GM19238 (cell line): ENCODE results near the gene RPL39L.

Source experiments
- DNase-seq: peaks from one replicate; pipeline ENCODE4 v3.0.0; 2011; ENCODE audit warnings: low spot score; ENCODE audit not compliant: insufficient read length

The RPL39L gene

DNA sequence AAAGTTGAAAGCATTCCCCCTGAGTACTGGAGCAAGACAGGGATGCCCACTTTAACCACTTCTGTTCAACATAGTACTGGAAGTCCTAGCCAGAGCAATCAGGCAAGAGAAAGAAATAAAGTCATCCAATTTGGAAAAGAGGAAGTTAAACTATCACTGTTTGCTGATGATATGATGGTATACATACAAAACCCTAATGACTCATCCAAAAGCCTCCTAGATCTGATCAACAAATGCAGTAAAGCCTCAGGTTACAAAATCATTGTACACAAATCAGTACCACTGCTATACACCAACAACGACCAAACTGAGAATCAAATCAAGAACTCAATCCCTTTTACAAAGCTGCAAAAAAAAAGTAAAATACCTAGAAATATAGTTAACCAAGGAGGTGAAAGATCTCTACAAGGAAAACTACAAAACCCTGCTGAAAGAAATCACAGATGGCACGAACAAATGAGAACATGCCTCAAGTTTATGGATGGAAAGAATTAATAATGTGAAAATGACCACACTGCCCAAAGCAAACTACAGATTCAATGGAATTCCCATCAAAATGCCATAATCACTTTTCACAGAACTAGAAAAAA is 40.3 kb downstream of the RPL39L start:
- DNase-seq: no peak

DNA sequence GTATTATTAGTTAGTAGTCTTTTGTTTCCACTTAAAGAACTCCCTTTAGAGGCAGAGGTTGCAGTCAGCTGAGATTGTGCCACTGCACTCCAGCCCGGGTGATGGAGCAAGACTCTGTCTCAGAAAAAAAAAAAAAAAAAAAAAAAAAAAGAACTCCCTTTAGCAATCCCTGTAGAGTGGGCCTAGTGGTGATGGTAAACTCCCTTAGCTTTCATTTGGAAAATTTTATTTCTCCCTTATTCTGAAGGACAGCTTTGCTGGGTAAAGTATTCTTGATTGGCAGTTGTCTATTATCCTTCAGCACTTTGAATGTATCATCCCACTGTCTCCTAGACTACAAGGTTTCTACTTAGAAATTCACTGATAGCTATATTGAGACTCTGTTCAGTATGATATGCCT is 46.0 kb downstream of the RPL39L start:
- no peak for DNase-seq

DNA sequence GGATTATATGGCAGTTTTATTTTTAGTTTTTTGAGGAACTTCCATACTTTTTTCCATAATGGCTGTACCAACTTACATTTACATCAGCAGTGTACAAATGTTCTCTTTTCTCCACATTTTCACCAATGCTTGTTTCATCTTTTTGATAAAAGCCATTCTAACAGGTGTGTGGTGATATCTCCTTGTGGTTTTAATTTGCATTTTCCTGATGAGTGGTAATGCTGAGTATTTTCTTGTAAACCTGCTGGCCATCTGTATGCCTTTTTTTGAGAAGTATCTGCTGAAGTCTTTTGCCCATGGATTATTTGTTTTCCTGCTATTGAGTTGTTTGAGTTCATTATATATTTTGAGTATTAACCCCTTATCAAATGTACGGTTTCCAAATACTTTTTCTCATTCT is 50.6 kb downstream of the RPL39L start:
- DNase-seq: no peak

DNA sequence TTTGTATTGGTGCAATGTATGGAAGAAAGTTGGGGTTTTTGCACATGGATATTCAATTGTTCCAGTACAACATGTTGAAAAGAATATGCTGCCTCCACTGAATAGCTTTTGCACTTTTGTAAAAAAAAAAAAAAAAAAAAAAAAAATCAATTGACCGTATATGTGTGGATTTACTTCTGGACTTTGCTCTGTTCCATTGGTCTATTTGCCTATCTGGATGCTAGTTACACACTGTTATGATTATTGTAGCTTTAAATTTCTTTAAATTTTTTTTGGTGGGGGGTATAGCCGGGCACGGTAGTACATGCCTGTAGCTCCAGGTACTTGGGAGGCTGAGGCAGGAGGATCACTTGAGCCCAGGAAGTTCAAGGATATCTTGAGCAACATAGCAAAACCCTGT is 52.5 kb downstream of the RPL39L start:
- no peak for DNase-seq

DNA sequence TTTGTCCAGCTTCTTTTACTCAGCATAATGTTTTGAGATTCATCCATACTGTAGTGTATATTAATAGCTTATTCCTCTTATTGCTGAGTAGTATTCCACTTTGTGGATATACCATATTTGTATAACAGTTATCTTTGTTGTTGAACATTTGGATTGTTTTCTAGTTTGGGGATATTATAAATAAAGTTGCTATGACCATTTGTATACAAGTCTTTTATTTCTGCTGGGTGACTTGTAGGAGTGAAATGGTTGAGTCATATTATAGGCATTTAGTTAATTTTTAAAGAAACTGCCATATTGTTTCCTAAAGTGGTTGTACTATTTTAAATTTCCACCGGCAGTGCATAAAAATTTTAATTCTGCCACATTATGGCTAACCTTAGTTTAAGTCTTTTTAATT is 53.4 kb downstream of the RPL39L start:
- DNase-seq: no peak

DNA sequence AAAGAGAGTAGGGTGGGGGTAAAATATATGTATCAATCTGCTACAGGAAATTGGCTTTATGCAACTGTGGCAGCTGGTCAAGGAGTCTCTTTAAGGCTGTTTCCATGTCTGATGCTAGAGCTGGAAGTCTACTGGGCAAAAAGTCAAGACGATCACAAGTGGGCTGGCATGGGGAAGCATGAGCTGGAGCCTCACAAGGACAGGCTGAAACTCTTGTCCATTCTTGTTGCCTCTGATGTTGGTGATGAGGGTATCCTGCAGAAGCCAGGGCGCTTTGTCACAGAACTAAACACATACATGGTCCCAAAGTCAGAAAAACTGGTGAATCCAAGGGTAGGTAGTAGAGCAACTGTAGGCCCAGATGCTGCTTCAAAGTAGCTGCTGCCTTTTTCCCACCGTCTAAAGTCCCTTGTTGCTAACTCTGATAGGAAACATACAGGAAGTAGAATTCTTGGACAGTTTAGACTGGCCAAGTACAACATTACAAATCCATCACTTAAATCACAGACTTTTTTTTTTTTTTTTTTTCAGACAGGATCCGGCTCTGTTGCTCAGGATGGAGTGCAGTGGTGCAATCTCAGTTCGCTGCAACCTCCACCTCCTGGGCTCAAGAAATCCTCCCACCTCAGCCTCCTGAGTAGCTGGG is 54.2 kb downstream of the RPL39L start:
- no peak for DNase-seq

DNA sequence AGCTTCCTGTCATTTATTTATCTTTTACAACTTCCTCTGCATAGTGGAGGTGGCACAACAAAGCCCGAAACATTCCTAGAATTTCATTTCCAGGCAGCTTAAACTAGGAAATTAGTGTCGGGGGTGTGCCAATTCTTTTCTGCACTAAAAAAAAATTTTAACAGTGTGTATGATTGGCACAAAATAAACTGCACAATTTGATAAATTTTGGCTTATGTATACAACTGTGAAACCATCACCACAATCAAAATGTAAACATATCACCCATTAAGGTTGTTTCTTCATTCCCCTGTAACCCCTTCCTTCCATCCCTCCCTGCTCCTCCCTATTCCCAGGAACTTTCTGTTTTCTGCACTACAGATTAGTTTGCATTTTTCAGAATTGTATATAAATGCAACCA is 54.7 kb downstream of the RPL39L start:
- DNase-seq: no peak

DNA sequence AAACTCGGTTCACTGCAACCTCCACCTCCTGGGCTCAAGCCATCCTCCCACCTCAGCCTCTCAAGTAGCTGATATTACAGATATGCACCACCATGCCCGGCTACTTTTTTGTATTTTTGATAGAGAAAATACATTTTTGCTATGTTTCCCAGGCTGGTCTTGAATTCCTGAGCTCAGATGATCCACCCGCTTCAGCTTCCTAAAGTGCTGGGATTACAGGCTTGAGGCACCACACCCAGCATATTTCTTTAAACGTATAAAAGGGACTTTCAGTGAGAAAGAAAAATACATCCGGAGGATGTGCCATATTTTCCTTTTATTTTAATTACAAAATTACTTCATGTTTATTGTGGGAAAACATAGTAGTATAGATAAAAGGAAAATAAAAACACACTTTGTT is 55.2 kb downstream of the RPL39L start:
- no peak for DNase-seq

DNA sequence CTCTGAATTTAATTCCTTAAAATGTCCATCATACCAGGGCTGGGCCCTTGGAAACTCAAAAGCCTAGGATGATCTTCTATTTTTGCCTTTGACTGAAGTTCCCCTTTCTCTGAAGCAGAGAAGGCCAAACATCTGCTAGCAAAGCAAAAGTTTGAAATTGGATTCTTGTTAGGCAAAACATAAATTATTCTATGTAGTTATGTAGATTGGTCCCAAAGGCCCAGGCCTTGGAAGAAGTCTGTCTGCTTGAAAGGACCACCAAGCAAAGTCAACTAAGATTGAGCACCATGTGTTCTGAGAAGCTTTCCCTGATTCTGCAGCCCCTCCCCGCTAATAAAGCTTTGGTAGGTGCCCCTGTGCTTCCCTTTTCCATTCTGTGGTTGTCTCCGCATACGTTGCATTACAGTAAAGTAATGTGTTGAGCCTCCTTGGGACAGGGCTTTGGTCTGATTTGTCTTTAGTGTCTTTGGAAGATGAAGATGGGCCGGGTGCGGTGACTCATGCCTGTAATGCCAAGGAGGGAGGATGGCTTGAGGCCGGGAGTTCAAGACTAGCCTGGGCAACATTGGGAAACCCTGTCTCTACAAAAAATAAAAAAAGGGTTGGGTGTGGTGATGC is 56.4 kb downstream of the RPL39L start:
- DNase-seq: no peak

DNA sequence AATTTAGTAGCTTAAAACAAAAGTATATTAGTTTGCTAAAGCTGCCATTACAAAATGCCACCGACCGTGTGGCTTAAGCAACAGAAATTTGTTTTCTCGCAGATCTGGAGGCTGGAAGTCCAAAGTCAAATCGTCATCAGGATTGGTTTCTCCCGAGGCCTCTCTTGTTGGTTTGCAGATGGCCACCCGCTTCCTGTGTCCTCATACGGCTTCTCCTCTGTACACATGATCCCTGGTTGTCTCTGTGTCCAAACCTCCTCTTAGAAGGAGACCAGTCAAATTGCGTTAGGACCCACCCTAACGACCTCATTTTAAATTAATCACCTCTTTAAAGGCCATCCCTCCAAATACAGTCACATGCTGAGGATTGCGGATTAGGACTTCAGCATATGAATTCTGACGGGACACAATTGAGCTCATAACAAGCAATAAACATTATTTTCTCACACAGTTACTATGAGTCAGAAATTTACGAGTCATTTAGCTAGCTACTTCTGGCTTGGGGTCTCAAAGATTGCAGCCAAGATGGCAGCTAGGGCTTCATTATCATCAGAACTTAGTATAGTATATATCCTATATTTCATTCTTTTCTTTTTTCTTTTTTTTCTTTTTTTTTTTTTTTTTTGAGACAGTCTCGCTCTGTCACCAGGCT is 58.4 kb downstream of the RPL39L start:
- no peak for DNase-seq

DNA sequence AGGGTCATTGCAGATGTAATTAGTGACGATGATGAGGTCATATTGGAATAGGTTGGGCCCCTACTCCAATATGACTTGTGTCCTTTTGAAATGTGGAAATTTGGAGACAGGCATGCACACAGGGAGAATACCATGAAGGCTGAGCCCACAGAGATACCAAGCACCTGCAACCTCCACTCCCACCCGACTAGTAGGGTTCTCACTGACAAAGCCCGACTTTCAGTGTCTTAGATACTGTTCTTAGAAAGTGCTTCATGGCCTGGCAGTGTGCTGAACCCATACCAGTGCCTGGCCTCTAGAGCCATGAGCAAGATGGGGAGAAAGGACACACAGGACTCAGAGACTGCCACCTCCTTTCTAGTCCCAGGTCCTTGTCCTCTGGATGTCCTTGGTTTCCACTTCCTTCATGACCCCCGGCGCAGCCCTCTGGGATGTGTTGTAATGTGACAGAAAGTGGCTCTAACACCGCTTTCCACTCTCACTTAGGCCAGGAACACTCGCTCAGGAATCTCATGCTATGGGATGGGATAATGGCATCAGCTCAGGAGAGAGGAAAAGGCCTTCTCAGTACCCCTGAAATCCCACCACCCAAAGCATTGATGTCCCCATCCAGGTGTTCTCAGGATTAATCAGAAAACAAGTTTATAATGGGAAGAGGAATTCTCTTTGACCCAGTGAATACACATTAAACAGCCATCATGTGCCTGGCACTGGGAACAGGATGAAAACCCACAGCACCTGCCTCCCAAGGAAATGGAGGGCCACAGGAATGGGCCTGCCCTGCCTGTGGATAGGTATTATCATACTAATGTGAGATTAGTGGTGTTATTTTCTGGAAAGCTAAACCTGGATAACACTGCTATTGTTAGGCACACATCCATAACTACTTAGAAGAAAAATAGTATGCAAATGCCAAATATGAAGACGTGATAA is 59.9 kb downstream of the RPL39L start:
- DNase-seq: no peak

DNA sequence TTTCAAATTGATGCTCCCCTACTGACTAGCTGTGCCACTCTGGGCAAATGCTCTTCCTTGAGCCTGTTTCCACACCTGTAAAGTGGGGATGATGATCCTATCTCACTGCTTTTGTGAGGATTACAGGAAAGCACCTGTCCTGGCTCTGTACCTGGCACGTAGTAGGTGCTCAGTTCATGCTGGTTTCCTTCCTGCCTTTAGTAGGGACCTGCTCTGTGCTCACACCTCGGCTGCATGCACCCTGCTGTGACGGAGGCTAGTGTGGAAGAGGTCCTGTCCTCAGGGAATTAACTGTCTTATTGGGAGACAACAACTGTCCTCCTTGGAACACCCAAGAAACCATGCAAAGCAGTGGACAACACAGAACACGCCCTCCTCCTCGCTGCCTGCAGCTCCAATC is 61.8 kb downstream of the RPL39L start:
- DNase-seq: no peak

DNA sequence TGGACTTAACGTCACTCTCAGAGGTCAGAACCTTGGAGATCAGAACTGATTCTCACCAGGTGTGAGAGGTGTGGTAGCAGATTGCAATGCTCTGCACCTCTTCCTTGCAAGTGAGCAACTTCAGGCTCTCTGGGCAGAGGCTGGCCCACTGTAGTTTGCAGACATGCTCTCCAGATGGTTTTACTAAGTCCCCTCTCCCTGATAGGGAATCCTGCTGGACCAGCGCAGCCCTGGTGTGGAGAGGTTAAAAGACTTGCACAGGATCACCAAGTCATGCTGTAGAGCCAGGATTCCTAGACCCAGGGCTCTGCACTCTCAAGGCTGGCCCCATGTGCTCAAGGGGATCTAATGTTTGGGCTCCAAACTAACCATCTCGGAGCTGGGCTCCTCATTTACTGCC is 62.2 kb downstream of the RPL39L start:
- DNase-seq: no peak

DNA sequence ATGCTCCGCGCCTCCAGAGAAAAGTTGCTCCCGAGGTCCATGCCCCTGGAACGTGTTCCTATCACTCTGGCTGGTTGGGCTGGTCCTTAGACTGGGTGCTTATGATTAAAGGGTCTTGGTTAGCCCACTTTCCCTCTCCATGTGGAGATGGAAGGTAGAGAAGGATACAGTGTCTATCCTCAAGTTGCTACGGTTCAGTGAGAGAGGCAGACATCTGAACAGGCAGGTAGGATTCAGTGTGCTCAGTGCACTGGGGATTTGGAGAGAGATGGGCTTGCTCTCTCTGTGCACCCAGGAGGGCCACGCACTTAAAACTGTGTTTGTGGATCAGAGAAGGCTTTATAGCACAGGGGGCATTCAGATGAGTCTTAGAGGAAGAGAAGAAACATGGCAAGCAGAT is 63.0 kb downstream of the RPL39L start:
- DNase-seq: no peak

DNA sequence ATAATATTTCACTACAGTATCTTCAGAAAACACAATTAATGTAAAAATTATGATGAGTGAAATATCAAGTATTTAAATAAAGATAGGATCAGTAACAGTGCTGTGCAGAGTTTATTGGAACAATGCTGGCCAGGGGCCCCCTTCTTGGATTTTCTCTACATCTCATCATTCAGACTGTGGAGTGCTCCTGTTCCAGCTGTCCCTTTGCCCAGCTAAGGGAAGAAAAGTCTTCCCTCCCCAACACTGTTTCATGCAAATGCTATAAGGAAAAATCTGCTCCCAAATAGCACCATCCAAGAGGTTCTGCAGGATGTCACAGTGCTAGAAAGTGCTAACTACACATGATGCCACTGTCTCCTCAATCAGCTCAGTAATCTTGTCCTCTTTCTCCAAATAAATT is 64.5 kb downstream of the RPL39L start:
- DNase-seq: no peak

DNA sequence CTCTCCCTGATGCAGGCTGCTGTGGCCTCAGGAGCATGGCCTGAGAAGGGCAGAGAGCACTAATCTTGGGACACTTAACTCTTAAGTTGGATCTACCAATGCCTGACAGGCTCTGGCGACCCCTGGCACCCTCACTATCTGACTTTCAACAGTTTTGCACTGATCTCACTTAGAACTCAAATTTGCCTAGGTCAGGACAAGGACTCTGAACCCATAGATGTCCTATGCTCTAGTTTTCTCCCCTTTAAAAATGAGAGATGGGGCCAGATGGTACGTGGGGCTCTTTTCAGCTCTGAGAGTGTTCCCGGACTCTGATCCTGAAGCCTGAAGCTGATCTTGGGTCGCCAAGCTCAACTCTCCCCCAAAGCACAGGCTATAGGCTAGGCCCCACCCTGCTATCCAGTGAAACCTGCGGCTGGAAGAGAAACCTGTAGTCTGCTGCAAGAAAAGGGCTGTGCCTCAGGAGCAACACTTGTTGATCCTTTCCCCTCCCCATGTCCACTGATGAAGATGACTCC is 65.7 kb downstream of the RPL39L start:
- no peak for DNase-seq

DNA sequence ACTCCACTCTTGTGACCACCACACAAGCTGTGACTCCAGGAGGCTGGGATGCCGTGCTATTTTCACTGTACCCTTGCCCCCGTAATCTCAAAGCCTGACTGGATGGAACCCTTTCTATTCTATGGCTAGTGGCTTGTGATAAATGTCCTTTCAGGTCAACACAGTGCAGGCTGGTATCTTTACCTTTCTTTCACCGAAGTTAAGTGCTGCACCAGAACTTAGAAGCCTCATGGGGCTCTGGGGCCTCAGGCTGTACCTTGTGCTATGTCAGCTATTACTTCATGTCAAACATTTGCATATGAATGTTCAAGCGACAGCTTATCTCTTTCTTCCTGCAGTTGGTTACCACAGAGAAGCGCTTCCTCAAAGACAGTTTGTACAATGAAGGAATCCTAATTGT is 66.8 kb downstream of the RPL39L start:
- no peak for DNase-seq

DNA sequence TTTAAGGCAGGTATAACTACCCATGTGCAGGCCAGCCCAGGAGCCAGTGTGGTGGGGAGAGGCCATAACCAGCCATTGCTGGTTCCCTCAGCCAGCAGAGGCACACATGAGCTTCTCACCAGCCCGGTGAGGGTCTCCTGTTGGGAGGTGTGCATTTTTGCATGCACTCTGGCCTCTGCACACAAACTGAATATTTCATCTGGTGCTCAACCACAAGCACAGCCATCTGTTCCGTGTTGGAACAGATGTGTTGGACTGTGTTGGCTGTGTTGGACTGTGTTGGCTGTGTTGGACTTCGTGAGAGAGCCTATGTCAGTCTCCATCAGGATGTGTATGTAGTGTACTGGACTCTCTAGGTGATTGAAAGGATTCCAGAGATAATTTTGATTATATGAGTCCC is 67.2 kb downstream of the RPL39L start:
- no peak for DNase-seq
